ENCODE measurements around the gene PLEKHM2.

The PLEKHM2 gene

DNA sequence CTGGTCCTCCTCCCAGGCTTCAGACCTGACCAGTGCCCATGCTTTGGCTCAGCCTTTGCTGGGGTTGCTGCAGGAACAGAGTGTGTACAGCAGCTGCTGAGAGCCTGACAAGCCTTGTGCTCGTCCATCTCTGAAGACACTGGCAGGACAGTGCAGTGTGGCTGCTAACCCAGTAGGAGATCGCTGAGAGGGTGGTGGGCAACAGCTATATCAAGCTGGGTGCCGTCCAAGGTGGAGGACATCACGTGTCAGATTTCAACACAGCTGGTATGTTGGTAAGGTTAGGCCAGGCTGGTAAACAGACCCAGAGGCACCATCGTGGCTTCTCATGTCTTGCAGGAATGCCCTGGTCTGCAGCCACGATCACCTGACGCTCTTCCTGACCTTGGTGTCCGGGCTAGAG is 34.1 kb downstream of the PLEKHM2 start:
- ATAC-seq = no peak
- TF ChIP-seq PPARA (CRISPR knock-in tag; IDR thresholded peaks at IDR 0.05; ENCODE audit: borderline replicate concordance) = no peak
- no peak for TF ChIP-seq ESRRG (CRISPR knock-in tag; IDR thresholded peaks at IDR 0.05)
- no peak for TF ChIP-seq CSDC2 (CRISPR knock-in tag; IDR thresholded peaks at IDR 0.05)
- no peak for TF ChIP-seq OSR1 (CRISPR knock-in tag; IDR thresholded peaks at IDR 0.05)
- TF ChIP-seq ISL1 (CRISPR knock-in tag; IDR thresholded peaks at IDR 0.05) = no peak
- TF ChIP-seq, protein P1, sequence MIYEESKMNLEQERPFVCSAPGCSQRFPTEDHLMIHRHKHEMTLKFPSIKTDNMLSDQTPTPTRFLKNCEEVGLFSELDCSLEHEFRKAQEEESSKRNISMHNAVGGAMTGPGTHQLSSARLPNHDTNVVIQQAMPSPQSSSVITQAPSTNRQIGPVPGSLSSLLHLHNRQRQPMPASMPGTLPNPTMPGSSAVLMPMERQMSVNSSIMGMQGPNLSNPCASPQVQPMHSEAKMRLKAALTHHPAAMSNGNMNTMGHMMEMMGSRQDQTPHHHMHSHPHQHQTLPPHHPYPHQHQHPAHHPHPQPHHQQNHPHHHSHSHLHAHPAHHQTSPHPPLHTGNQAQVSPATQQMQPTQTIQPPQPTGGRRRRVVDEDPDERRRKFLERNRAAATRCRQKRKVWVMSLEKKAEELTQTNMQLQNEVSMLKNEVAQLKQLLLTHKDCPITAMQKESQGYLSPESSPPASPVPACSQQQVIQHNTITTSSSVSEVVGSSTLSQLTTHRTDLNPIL (CRISPR knock-in tag; IDR thresholded peaks at IDR 0.05; ENCODE audit: low read depth) = no peak
- no peak for TF ChIP-seq ZNF70 (CRISPR knock-in tag; IDR thresholded peaks at IDR 0.05)

DNA sequence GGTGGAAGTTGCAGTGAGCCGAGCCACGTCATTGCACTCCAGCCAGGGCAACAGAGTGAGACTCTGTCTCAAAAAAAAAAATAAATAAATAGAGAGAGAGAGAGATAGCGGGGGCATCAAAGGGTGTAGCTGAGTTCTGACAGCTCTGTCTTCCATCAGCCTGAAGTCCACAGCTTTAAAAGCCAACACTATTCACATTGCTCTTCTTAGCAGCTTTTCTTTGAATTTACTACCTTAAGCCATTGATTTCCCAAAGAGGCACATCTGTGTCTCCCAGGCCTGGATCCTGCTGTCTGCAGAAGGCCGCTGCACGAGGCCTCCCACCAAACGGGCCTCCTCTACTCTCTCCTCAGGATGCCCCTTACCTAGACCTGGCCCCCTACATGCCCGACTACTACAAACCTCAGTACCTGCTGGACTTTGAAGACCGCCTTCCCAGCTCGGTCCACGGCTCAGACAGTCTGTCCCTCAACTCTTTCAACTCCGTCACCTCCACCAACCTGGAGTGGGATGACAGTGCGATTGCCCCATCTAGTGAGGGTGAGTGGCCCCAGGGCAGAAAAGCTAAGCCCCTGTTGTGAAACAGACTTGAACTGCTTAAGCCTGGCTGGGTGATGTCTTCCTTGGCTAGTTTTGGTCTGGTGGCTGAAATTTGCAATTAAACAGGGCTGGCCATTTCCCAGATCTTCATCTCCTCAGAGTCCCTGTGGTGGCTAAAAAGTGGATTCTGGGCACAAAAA is 35.4 kb downstream of the PLEKHM2 start:
- no peak for ATAC-seq
- no peak for TF ChIP-seq ZFP3 (CRISPR knock-in tag; IDR thresholded peaks at IDR 0.05)

DNA sequence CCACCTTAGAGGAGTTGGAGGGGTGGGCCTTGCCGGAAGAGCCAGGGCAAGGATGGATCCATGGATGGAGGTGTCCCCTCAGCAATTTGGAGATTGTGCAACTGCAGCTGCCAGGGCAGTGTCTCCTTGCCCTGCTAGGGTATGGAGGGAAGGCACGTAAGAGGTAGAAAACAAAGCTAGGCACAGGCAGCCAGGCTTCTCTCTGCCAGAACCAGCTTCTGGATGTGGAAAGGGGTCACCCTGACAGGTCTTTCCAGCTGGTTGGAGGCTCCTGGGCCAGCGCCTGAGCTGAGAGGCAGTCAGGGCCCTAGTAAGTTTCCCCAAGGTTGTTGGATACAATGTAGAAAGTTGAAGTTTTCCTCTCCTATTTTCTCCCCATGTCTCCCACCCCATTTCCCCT is 36.7 kb downstream of the PLEKHM2 start:
- ATAC-seq = no peak
- TF ChIP-seq ZFP30 (CRISPR knock-in tag; IDR thresholded peaks at IDR 0.05) (no peak), ZNF8 (CRISPR knock-in tag; IDR thresholded peaks at IDR 0.05) (no peak), ESRRG (CRISPR knock-in tag; IDR thresholded peaks at IDR 0.05) (no peak), ZNF70 (CRISPR knock-in tag; IDR thresholded peaks at IDR 0.05) (no peak), OSR1 (CRISPR knock-in tag; IDR thresholded peaks at IDR 0.05) (no peak)

DNA sequence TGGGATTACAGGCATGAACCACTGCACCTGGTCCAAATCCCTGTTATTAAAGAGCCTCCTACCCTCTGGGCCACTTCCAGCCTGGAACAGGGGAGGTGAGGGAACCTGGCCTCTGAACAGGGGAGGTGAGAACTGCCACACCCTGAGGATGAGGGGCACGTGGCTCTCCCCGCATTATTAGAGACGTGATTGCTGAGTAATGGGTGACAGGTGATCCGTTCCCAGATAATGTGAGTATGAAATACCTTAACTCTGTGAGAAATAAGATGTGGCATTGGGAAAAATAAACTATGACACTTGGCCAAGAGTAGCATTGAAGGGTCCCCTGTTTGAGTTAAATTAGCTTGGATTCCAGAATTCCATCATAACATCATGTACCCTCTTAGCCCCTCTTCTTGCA is 38.3 kb downstream of the PLEKHM2 start:
- TF ChIP-seq OSR1 (CRISPR knock-in tag; IDR thresholded peaks at IDR 0.05) (no peak), ZNF565 (CRISPR knock-in tag; conservative IDR thresholded peaks at IDR 0.05; ENCODE audit: low read depth) (no peak), ZNF70 (CRISPR knock-in tag; IDR thresholded peaks at IDR 0.05) (no peak), CSDC2 (CRISPR knock-in tag; IDR thresholded peaks at IDR 0.05) (no peak), ARNTL (CRISPR knock-in tag; IDR thresholded peaks at IDR 0.05; ENCODE audit: borderline replicate concordance, low read depth) (no peak), ISL1 (CRISPR knock-in tag; IDR thresholded peaks at IDR 0.05) (no peak), SNAI2 (CRISPR knock-in tag; IDR thresholded peaks at IDR 0.05) (no peak)
- no peak for ATAC-seq

DNA sequence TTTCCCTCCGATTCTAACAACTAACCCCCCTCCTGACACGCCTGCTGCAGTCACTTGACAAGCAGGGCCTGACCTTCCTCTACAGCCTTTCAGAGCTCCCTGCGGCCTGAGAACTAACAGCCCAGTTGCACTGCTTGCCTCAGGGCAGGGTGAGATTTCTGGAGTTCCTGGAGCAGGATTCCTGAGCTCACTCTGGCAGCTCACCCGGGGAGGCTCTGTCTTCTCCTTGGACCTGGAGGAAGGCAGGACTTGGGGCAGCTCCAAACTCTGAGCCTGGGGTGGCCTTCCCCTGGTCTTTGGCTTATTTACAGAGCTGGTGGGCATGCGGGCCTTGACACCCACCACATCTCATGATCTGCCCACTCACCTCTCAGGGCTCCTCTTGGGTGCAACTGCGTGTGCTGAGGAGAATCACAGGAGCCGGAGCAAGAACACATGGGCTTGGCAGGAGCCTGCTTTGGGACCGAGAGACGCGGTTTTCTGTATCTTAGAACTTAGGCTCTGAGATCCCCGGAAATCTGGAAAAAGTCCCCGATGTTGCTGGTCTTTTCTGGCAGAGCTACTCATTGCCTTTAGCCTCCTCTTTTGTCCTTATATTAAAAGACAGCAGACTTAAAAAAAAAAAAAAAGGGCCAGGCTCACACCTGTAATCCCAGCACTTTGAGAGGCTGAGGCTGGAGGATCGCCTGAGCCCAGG is 38.9 kb downstream of the PLEKHM2 start:
- TF ChIP-seq ZC3H10 (CRISPR knock-in tag; IDR thresholded peaks at IDR 0.05) (no peak), ARNTL (CRISPR knock-in tag; IDR thresholded peaks at IDR 0.05; ENCODE audit: borderline replicate concordance, low read depth) (no peak), ZNF8 (CRISPR knock-in tag; IDR thresholded peaks at IDR 0.05) (no peak), BACH2 (CRISPR knock-in tag; IDR thresholded peaks at IDR 0.05; ENCODE audit: borderline replicate concordance) (no peak), TCF4 (CRISPR knock-in tag; IDR thresholded peaks at IDR 0.05; ENCODE audit: borderline replicate concordance) (no peak)
- TF ChIP-seq, protein P2, sequence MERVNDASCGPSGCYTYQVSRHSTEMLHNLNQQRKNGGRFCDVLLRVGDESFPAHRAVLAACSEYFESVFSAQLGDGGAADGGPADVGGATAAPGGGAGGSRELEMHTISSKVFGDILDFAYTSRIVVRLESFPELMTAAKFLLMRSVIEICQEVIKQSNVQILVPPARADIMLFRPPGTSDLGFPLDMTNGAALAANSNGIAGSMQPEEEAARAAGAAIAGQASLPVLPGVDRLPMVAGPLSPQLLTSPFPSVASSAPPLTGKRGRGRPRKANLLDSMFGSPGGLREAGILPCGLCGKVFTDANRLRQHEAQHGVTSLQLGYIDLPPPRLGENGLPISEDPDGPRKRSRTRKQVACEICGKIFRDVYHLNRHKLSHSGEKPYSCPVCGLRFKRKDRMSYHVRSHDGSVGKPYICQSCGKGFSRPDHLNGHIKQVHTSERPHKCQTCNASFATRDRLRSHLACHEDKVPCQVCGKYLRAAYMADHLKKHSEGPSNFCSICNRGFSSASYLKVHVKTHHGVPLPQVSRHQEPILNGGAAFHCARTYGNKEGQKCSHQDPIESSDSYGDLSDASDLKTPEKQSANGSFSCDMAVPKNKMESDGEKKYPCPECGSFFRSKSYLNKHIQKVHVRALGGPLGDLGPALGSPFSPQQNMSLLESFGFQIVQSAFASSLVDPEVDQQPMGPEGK (CRISPR knock-in tag; IDR thresholded peaks at IDR 0.05; ENCODE audit: borderline replicate concordance) = no peak
- TF ChIP-seq, protein P3, sequence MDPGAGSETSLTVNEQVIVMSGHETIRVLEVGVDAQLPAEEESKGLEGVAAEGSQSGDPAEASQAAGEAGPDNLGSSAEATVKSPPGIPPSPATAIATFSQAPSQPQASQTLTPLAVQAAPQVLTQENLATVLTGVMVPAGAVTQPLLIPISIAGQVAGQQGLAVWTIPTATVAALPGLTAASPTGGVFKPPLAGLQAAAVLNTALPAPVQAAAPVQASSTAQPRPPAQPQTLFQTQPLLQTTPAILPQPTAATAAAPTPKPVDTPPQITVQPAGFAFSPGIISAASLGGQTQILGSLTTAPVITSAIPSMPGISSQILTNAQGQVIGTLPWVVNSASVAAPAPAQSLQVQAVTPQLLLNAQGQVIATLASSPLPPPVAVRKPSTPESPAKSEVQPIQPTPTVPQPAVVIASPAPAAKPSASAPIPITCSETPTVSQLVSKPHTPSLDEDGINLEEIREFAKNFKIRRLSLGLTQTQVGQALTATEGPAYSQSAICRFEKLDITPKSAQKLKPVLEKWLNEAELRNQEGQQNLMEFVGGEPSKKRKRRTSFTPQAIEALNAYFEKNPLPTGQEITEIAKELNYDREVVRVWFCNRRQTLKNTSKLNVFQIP (CRISPR knock-in tag; IDR thresholded peaks at IDR 0.05; ENCODE audit: borderline replicate concordance, low read depth) = no peak
- no peak for ATAC-seq

DNA sequence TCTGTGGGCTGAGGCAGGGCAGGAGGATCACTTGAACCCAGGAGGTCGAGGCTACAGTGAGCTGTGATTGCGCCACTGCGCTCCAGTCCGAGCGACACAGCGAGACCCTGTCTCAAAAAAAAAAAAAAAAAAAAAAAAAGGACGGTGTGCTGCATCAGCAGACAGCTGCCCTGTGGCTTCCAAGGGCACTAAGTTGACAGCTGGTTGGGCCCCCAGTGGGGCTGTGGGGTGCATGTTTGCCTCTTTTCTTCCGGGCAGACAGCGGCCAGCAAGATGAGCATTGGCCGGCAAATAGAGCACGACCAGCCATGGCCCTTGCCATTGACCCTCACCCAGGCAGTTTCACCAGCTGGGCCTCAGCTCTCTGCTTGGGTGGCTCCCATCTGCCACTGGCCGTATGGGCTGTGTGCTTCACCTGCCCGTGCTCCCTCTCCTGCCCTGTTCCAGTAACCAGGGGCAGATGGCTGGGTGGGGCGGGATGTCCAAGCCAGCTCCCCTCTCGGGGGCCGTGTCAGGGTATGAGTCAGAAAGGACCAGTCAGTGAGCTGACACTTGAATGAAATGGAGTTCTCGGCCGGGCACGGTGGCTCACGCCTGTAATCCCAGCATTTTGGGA is 39.6 kb downstream of the PLEKHM2 start:
- TF ChIP-seq CSDC2 (CRISPR knock-in tag; IDR thresholded peaks at IDR 0.05) = no peak
- no peak for TF ChIP-seq ZNF565 (CRISPR knock-in tag; conservative IDR thresholded peaks at IDR 0.05; ENCODE audit: low read depth)
- TF ChIP-seq, protein P4, sequence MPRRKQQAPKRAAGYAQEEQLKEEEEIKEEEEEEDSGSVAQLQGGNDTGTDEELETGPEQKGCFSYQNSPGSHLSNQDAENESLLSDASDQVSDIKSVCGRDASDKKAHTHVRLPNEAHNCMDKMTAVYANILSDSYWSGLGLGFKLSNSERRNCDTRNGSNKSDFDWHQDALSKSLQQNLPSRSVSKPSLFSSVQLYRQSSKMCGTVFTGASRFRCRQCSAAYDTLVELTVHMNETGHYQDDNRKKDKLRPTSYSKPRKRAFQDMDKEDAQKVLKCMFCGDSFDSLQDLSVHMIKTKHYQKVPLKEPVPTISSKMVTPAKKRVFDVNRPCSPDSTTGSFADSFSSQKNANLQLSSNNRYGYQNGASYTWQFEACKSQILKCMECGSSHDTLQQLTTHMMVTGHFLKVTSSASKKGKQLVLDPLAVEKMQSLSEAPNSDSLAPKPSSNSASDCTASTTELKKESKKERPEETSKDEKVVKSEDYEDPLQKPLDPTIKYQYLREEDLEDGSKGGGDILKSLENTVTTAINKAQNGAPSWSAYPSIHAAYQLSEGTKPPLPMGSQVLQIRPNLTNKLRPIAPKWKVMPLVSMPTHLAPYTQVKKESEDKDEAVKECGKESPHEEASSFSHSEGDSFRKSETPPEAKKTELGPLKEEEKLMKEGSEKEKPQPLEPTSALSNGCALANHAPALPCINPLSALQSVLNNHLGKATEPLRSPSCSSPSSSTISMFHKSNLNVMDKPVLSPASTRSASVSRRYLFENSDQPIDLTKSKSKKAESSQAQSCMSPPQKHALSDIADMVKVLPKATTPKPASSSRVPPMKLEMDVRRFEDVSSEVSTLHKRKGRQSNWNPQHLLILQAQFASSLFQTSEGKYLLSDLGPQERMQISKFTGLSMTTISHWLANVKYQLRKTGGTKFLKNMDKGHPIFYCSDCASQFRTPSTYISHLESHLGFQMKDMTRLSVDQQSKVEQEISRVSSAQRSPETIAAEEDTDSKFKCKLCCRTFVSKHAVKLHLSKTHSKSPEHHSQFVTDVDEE (CRISPR knock-in tag; IDR thresholded peaks at IDR 0.05) = no peak
- no peak for ATAC-seq
